Activated CD4-positive, alpha-beta T cell treated with anti-CD3 and anti-CD28 coated beads for 36 hours (primary cell): ENCODE results near the gene TSPAN9. TPM values are rescaled to one million over a fixed set of nuclear protein-coding genes. Genes with fewer than 3 reads are reported as not detected.

Source experiments
- ATAC-seq: fragments of 200-7000 bp; cut with Tn5 transposase; one replicate; pipeline ENCODE4 v1.10.0; 2021; ENCODE audit warnings: mild to moderate bottlenecking, moderate library complexity
- CTCF ChIA-PET: fragments of 350-600 bp; sonication (Branson Sonifier 250); formaldehyde crosslinking; loops from one replicate; lab custom pipeline; 2021; ENCODE audit warnings: antibody characterized with exemption; lab: Charles Lee
- POLR2A ChIA-PET: fragments of 350-600 bp; sonication (Branson Sonifier 250); formaldehyde crosslinking; loops from one replicate; lab custom pipeline; 2021; ENCODE audit warnings: antibody characterized with exemption, inconsistent platforms; lab: Charles Lee
- DNase-seq: peaks from one replicate; pipeline ENCODE4 v3.0.0-alpha.2; 2020
- H3K27ac Mint-ChIP-seq: one replicate; pipeline ENCODE4 v1.8.0; 2021; ENCODE audit warnings: mixed read lengths
- H3K27me3 Mint-ChIP-seq: one replicate; pipeline ENCODE4 v1.8.0; 2021; ENCODE audit warnings: mixed read lengths
- H3K36me3 Mint-ChIP-seq: one replicate; pipeline ENCODE4 v1.8.0; 2021; ENCODE audit warnings: low read depth, mixed read lengths
- H3K4me1 Mint-ChIP-seq: one replicate; pipeline ENCODE4 v1.8.0; 2021; ENCODE audit warnings: mixed read lengths
- H3K4me3 Mint-ChIP-seq: one replicate; pipeline ENCODE4 v1.8.0; 2021; ENCODE audit warnings: mild to moderate bottlenecking, moderate library complexity, mixed read lengths
- H3K9me3 Mint-ChIP-seq: one replicate; pipeline ENCODE4 v1.8.0; 2021; ENCODE audit warnings: low read depth, mixed read lengths
- intact Hi-C, 2 experiments: fragments of 100-400 bp; cut with DNase I in 1 of 2; cut with micrococcal nuclease in 1 of 2; formaldehyde crosslinking; loops; one replicate each; pipeline versions ENCODE4 v1.14.2 to v1.15.1; 2022 to 2024; cut with DNase I, micrococcal nuclease
- total RNA-seq, 2 experiments: library from RNA; stranded (reverse); gene quantifications; one replicate each; pipeline ENCODE4 v1.2.3, GENCODE V29; 2021

Gene TSPAN9
- total RNA-seq, 2 experiments from 2014 or later: 0.82 to 1.3 TPM

DNA sequence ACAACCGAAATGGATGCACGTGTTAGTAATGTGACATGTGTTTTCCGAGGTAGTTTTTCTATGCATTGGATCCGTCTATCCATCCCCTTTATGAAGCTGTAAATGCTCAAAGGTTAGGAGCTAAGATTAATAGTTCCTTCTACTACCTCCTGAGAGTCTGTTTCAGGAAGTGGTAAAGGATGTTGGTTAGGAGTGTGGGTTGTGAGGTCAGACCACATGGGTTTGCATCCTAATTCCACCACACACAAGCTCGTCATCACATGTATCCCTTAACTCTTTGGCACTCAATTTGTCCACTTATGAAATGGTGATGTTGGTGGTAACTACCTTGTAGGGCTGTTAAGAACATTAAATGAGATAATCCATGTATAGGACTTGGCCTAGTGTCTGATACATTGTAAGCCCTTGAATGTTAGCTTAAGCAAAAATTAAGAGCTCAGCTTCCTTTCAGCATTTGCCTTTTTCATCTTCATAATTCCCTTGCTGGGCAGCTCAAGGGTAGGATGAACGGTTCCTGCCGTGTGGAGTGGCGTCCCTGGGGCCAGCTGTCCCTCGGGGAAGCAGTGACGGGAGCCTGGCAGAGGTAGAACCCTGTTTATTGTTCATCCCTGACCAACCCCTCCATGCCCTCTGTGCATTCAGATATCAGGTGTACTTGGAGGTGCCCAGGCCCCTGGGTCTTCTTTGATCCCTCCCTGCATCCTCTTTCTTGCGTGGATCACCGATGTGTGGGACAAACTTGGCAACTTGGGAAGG lies 52.3 kb downstream of the TSPAN9 start:
- ChIA-PET CTCF (interaction anchor here (0.8 to 1.9 kb wide), 5 partner anchors 9 to 171 kb away, joined by 3 to 12 read pairs (median 4); no protein-coding TSS in a partner anchor), POLR2A (no interaction called here)
- H3K27ac Mint-ChIP-seq: no peak overlapping the region
- peak; percentile 49 for DNase-seq
- intact Hi-C loops: loop anchor here in 1 of 2 experiments (5.0 kb wide), 1 partner anchor 57 kb away; no protein-coding TSS in a partner anchor
- H3K27me3 Mint-ChIP-seq: peaks cover 54% of the 10 kb centered on the region
- H3K36me3 Mint-ChIP-seq: peaks cover 2% of the 10 kb centered on the region
- no peak overlapping the region for H3K4me3 Mint-ChIP-seq
- peaks cover 6% of the 10 kb centered on the region for H3K9me3 Mint-ChIP-seq
- ATAC-seq: peak; percentile 36
- H3K4me1 Mint-ChIP-seq: peaks cover 21% of the 10 kb centered on the region

DNA sequence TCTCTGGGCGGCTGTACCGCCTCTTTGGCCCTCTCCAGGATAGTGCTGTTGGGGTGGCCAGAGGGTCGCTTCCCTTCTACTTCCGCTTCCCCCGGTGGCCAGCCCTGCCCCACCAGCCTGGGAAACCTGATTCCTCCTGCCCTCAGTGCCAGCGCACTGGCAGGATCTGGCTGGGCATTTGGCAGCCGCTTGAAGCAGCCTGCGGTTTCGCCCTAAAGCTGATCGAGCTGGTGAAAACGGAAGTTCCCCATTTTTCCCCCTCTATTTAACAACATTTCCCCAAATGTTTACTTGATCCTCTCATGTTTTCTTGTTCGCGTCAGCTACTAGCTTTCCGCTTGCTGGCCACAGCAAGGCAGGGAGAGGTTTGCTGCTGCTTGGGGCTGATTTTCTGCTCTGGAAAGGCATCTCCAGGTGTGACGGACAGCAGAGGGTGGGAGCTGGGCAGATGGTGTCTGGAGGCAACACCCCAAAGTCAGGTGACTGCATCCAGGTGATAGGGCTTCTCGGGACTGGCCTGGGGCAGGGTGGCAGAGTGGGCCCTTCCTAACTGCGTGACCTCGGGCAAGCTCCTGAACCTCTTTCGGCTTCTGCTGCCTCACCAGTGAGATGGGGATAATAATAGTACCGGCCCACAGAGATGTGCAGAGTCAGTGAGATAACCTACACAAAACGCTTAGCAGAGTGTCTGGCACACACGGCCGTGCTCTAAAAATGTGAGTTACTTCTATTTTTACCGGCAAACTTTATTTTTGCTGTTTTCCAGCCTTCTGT lies 53.1 kb downstream of the TSPAN9 start:
- H3K27me3 Mint-ChIP-seq: peaks cover 56% of the 10 kb centered on the region
- H3K4me3 Mint-ChIP-seq: no peak overlapping the region

DNA sequence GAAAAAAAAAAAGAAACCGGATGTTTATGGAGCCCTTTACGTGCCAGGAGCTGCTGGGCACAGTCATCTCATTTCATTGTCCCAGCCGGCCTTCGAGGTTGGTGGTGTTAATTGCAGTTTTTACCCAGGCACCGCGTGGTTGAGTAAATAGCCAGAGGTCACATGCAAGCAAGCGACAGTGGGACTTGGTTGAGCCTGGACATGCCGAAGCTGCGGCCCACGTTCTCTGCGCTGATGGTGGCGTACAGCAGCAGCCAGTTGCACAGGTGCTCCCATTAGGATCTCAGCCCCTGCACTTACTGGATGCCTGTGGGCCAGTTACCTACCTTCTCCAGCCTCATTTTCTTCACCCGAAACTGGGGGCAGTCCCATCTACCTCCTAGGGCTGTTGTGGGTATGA lies 54.0 kb downstream of the TSPAN9 start:
- H3K27me3 Mint-ChIP-seq: peaks cover 53% of the 10 kb centered on the region
- POLR2A ChIA-PET: no interaction called here
- peaks cover 21% of the 10 kb centered on the region for H3K4me1 Mint-ChIP-seq
- ATAC-seq (no peak), DNase-seq (no peak)
- H3K4me3 Mint-ChIP-seq: no peak overlapping the region
- intact Hi-C loops: no loop called here
- H3K36me3 Mint-ChIP-seq: peaks cover 2% of the 10 kb centered on the region
- peaks cover 4% of the 10 kb centered on the region for H3K9me3 Mint-ChIP-seq
- no peak overlapping the region for H3K27ac Mint-ChIP-seq
- CTCF ChIA-PET: interaction anchor here (0.6 kb wide), 1 partner anchor 17 kb away, joined by 4 read pairs; no protein-coding TSS in a partner anchor

More for the DNA sequence above, 53.1 kb downstream of the TSPAN9 start:
- peaks cover 6% of the 10 kb centered on the region for H3K9me3 Mint-ChIP-seq
- intact Hi-C loops: no loop called here
- peaks cover 21% of the 10 kb centered on the region for H3K4me1 Mint-ChIP-seq
- DNase-seq (no peak), ATAC-seq (no peak)
- peaks cover 2% of the 10 kb centered on the region for H3K36me3 Mint-ChIP-seq
- H3K27ac Mint-ChIP-seq: no peak overlapping the region
- ChIA-PET POLR2A (no interaction called here), CTCF (interaction anchor here (1.4 to 1.9 kb wide), 3 partner anchors 10 to 145 kb away, joined by 3 to 12 read pairs (median 8); no protein-coding TSS in a partner anchor)

DNA sequence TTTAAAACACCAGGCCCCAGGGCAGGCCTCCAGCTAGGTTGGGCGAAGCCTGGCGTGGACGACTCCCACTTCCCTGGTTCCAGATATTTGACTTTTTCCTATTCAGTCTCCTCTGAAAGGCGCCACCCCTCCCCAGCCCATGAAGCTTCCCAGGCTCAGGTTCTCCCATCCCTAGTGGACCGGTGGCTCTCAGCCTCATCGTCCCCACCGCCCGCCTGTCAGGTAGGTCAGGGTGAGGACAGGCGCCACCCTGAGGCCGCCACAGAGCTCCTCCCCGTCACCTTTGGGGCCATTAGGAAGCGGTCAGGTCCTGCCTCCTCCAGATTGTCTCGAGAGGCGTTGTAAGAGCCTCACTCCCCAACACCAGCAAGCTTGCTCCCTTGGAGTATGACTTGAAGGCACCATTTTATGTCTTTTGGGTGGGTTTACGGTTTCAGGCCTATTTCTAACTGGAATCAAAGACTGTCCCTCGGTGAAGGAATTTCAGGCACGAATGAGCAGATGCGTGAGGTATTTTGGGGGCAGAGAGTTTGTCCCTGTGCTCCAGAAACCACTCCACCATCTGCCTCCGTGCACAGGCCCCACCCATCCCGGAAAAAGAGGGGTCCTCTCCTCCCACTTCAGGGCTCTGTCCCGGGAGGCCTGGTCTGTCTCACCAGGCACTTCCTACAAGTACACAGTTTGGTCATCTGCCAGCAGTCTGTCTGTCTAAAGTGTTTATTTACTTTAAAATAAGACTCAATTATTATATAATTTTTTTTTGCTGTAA lies 55.6 kb downstream of the TSPAN9 start:
- no peak overlapping the region for H3K27ac Mint-ChIP-seq
- H3K4me3 Mint-ChIP-seq: no peak overlapping the region
- peaks cover 21% of the 10 kb centered on the region for H3K4me1 Mint-ChIP-seq
- peaks cover 4% of the 10 kb centered on the region for H3K9me3 Mint-ChIP-seq
- ChIA-PET POLR2A (no interaction called here), CTCF (interaction anchor here (0.6 to 9.7 kb wide), 4 partner anchors 13 to 143 kb away, joined by 3 to 101 read pairs (median 4); no protein-coding TSS in a partner anchor)
- intact Hi-C loops: no loop called here
- peaks cover 47% of the 10 kb centered on the region for H3K27me3 Mint-ChIP-seq
- H3K36me3 Mint-ChIP-seq: peaks cover 2% of the 10 kb centered on the region
- no peak for ATAC-seq
- no peak for DNase-seq

DNA sequence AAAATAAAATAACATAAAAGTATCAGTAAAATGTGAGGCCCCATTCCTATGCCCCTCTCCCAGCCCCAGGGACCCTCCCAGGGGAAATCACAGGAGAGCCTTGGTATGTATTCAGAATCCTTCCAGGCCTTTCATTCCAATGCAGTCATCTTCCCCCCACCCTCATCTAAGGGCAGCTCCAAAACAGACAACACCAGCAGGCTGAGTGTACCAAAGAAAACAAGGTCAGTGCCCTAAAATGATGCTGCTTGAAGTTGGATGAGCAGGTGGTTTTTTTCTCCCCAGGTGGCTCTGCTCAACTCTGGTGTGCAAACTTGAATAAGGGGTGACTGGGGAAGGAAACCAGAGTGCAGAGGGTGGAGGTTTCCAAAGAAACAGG lies 56.2 kb downstream of the TSPAN9 start:
- intact Hi-C loops: no loop called here
- H3K4me1 Mint-ChIP-seq: peaks cover 21% of the 10 kb centered on the region
- H3K27me3 Mint-ChIP-seq: peaks cover 43% of the 10 kb centered on the region
- DNase-seq: no peak
- ATAC-seq: no peak
- ChIA-PET POLR2A (no interaction called here), CTCF (interaction anchor here (0.6 to 9.7 kb wide), 3 partner anchors 68 to 447 kb away, joined by 3 to 101 read pairs (median 3); no protein-coding TSS in a partner anchor)
- no peak overlapping the region for H3K27ac Mint-ChIP-seq
- H3K36me3 Mint-ChIP-seq: peaks cover 2% of the 10 kb centered on the region
- peaks cover 4% of the 10 kb centered on the region for H3K9me3 Mint-ChIP-seq
- no peak overlapping the region for H3K4me3 Mint-ChIP-seq

DNA sequence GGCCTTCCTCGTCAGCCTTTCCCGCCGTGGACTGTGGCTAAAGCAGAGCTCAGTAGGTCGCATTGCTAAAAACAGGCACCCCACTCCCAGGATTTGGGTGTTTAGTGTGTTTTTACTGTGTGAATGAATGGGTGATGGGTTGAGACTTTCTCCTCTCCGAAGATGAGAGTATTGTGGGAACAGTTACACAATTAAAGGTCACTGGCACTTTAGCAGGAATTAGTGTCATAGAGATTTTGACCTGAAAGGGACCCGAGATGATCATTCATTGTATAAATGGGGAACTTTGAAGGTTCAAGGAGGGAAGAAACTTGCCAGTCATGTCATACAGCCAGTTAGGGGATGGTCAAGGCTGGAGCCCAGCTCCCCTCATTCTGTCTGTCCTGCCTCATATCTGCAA lies 56.9 kb downstream of the TSPAN9 start:
- ChIA-PET POLR2A (no interaction called here), CTCF (interaction anchor here (0.6 to 9.7 kb wide), 6 partner anchors 25 to 447 kb away, joined by 3 to 101 read pairs (median 3); no protein-coding TSS in a partner anchor)
- Mint-ChIP-seq H3K27me3 (peaks cover 35% of the 10 kb centered on the region), H3K36me3 (peaks cover under 1% of the 10 kb centered on the region), H3K4me3 (no peak overlapping the region), H3K27ac (no peak overlapping the region), H3K4me1 (peaks cover 19% of the 10 kb centered on the region), H3K9me3 (peaks cover 2% of the 10 kb centered on the region)
- intact Hi-C loops: no loop called here
- DNase-seq (no peak), ATAC-seq (no peak)

DNA sequence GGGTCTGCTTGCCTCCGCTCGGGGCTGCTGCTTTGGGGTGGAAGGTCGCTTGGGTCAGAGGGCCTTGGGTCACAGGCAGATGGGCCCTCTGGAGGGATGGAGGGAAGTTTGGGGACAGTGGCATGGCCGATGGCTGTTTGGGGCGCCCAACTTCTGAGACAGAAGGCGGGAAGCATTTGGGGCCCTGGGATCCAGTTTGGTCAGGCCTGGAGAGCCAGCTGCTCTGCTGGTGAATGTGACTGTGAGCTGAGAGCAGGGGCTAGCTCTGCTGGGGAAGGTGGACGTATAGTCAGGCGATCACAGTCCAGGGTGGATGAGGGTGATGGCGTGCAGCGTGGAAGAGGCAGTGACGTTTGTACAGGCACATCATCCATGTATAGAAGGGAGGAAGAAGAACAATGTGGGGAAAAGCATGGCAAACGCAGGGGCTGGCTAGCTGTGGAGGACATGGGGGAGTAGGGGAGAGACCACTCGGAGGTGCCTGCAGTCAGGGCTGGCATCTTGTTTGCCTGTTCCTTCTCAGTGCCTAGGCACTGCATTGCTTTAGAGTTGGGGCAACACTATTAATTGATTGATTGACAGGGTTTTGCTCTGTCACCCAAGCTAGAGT lies 57.5 kb downstream of the TSPAN9 start:
- ChIA-PET CTCF (interaction anchor here (0.5 to 9.7 kb wide), 8 partner anchors 13 to 187 kb away, joined by 3 to 101 read pairs (median 3); no protein-coding TSS in a partner anchor), POLR2A (no interaction called here)
- H3K27ac Mint-ChIP-seq: no peak overlapping the region
- H3K4me1 Mint-ChIP-seq: peaks cover 14% of the 10 kb centered on the region
- no peak for DNase-seq
- H3K9me3 Mint-ChIP-seq: no peaks in the 10 kb centered on the region
- no peak overlapping the region for H3K4me3 Mint-ChIP-seq
- intact Hi-C loops: loop anchor here (1.0 kb wide), 3 partner anchors 61 to 141 kb away; no protein-coding TSS in a partner anchor
- H3K36me3 Mint-ChIP-seq: no peaks in the 10 kb centered on the region
- no peak for ATAC-seq
- H3K27me3 Mint-ChIP-seq: peaks cover 33% of the 10 kb centered on the region

DNA sequence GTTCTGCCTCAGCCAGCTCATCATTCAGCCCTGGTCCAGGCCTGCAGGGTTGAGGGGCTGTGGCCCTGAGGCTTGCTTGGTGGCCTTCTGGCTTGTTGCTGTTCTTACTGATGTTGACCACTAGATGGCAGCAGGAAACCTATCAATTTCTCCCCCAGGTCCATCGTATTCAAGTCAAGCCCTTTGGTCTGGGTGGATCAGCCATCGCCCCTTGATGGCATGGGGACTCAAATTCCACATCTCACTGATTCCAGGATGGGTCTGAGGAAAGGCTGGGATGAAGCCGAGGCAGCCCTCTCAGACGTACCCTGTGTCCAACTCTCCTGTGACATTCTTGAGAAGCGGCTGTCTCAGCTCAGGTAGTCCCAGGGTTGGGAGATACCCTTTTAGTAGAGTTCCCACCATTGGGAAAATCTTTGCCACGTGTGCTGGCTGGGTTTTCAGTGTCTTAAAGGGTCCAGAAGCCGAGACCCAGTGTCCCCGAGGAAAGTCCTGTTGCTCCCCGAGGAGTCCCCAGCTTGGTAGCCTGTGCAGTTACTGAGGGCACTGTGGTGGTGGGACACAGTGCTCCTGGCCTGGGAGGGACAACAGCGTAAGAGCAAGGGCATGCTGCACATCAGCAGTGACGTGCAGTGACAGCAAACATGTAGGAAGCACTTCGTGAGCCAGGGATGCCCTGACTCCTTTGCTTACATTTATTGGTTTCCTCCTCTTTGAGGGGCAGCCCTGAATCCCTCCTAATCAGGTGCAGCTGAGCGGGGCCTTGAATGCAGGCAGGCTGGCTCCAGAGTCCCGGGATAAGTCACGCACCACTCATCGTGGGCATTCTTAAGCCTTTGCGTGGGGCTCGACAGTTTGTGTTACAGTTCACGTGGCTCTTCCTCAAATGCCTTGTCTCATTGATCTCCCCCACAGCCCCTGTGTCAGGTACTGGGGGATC lies 58.6 kb downstream of the TSPAN9 start:
- Mint-ChIP-seq H3K36me3 (no peaks in the 10 kb centered on the region), H3K4me1 (peaks cover 2% of the 10 kb centered on the region), H3K27me3 (peaks cover 26% of the 10 kb centered on the region), H3K27ac (no peak overlapping the region), H3K4me3 (no peak overlapping the region), H3K9me3 (no peaks in the 10 kb centered on the region)
- CTCF ChIA-PET: interaction anchor here (0.5 to 9.7 kb wide), 8 partner anchors 9 to 1514 kb away, joined by 3 to 101 read pairs (median 4); no protein-coding TSS in a partner anchor
- intact Hi-C loops: loop anchor here (1.0 kb wide), 3 partner anchors 62 to 140 kb away; no protein-coding TSS in a partner anchor
- POLR2A ChIA-PET: no interaction called here
- peak; percentile 85 for ATAC-seq
- peak; percentile 55 for DNase-seq

DNA sequence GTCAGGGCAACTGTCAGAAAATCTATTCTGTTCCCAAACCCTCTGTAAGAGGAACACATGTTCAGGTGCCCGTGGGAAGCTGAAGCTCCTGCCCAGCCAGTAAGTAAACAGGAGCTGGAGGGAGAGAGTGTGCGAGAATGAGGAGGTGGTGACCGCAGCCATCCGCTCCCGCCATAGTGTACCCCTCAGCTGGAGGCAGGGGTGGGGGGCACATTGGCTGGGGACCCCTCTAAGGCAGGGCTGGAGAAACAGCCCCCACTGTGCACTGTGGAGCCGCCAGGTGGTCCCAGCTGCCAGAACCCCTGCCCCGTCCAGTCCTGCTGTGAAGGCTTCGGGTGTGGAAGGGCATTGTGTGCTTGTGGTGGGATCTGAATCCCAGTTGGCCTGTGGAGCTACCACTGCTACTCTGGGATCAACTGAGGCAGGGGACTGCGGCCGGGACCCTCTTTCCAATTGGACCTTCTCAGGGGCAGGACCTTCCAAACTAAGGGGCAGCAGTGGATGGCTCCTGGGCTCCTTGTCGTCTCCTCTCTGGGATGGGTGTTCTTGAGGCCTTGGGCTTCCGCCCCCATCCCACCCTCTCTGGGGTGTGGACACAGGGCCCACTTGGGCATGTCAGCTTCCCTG lies 59.6 kb downstream of the TSPAN9 start:
- Mint-ChIP-seq H3K36me3 (no peaks in the 10 kb centered on the region), H3K27ac (no peak overlapping the region), H3K4me3 (no peak overlapping the region), H3K27me3 (peaks cover 22% of the 10 kb centered on the region), H3K4me1 (no peaks in the 10 kb centered on the region), H3K9me3 (no peaks in the 10 kb centered on the region)
- ATAC-seq (no peak), DNase-seq (no peak)
- intact Hi-C loops: no loop called here
- CTCF ChIA-PET: interaction anchor here (0.7 to 9.7 kb wide), 6 partner anchors 8 to 139 kb away, joined by 3 to 101 read pairs (median 6); no protein-coding TSS in a partner anchor
- POLR2A ChIA-PET: no interaction called here
